Loucy (cell line): Measurements from ENCODE around the gene C4orf36.

Experiments used
- H2AFZ ChIP-seq: fragments of 200-600 bp; sonication (generic); 2 replicates; pipeline ENCODE4 v1.6.0; 2016; ENCODE audit warnings: antibody characterized with exemption, mild to moderate bottlenecking, low read length, moderate library complexity
- H3F3A ChIP-seq: fragments of 200-600 bp; 2 replicates; pipeline ENCODE4 v1.6.0; 2016; ENCODE audit warnings: antibody characterized with exemption, low read depth, mild to moderate bottlenecking
- H3K27me3 ChIP-seq: fragments of 200-600 bp; sonication (generic); 2 replicates; pipeline ENCODE4 v1.6.1; 2014; ENCODE audit warnings: low read length, mild to moderate bottlenecking; ENCODE audit not compliant: insufficient read depth, poor library complexity, severe bottlenecking
- H3K36me3 ChIP-seq: fragments of 200-600 bp; sonication (generic); 2 replicates; pipeline ENCODE4 v1.6.1; 2016; ENCODE audit warnings: low read length; ENCODE audit not compliant: insufficient read depth
- H3K4me1 ChIP-seq: fragments of 200-600 bp; sonication (generic); 2 replicates; pipeline ENCODE4 v1.5.1; 2014; ENCODE audit warnings: low read length, mild to moderate bottlenecking; ENCODE audit not compliant: insufficient read depth, poor library complexity, severe bottlenecking
- H3K4me2 ChIP-seq: fragments of 200-600 bp; sonication (generic); 2 replicates; pipeline ENCODE4 v1.6.0; 2014; ENCODE audit warnings: antibody characterized with exemption, low read length, low read depth, mild to moderate bottlenecking; ENCODE audit not compliant: poor library complexity, severe bottlenecking
- H3K4me3 ChIP-seq: fragments of 200-600 bp; sonication (generic); 2 replicates; pipeline ENCODE4 v1.5.1; 2014; ENCODE audit warnings: low read length, mild to moderate bottlenecking, mixed read lengths; ENCODE audit not compliant: poor library complexity, severe bottlenecking
- H3K79me2 ChIP-seq: fragments of 200-600 bp; sonication (generic); 2 replicates; pipeline ENCODE4 v1.6.1; 2014; ENCODE audit warnings: low read length; ENCODE audit not compliant: insufficient read depth
- H3K9ac ChIP-seq: fragments of 200-600 bp; sonication (generic); 2 replicates; pipeline ENCODE4 v1.6.0; 2014; ENCODE audit warnings: mild to moderate bottlenecking, low read depth, low read length, moderate library complexity; ENCODE audit not compliant: poor library complexity, severe bottlenecking
- H3K9me2 ChIP-seq: fragments of 200-600 bp; sonication (generic); replicated peaks from 2 replicates; pipeline ENCODE4 v1.6.1; 2016; ENCODE audit warnings: low read depth, low read length, mixed read lengths
- H3K9me3 ChIP-seq: fragments of 200-600 bp; sonication (generic); 2 replicates; pipeline ENCODE4 v1.6.1; 2014; ENCODE audit warnings: mild to moderate bottlenecking, antibody characterized with exemption, low read length, low read depth; ENCODE audit not compliant: insufficient read depth
- H4K20me1 ChIP-seq: fragments of 200-600 bp; sonication (generic); 2 replicates; pipeline ENCODE4 v1.6.0; 2014; ENCODE audit warnings: antibody characterized with exemption, low read length, mild to moderate bottlenecking; ENCODE audit not compliant: insufficient read depth, poor library complexity, severe bottlenecking
- EZH2phosphoT487 ChIP-seq: fragments of 200-600 bp; IDR thresholded peaks from 2 replicates; pipeline ENCODE4 v1.6.1; 2018; ENCODE audit warnings: antibody characterized with exemption, mild to moderate bottlenecking, moderate library complexity, borderline replicate concordance
- TF ChIP-seq, protein P1 (sequence below): fragments of 200-600 bp; sonication (generic); conservative IDR thresholded peaks from 2 replicates; pipeline ENCODE4 v1.5.1; 2014; ENCODE audit warnings: mild to moderate bottlenecking, antibody characterized with exemption, low read length

The C4orf36 gene

DNA sequence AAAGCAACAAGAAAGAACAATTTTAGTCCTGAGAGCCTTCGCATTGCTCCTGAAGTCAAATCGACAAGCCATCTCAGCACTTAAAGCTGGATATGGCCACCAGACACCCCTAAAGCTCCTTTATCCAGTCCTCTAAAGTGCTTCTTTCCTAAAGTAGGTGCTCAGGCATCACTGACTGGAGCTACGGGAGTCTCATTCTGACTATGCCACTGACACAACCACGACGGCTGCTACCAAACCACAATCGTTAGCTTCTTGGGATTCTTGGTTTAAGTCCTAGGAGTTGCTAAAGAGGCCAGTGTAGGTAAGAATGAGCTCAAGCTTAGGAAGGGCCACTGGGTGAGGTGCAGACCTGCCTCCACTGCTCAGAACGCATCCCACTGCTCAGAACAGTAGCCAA lies 44.1 kb downstream of the C4orf36 start:
- no peaks in the 10 kb centered on the region for H4K20me1 ChIP-seq
- no peaks in the 10 kb centered on the region for H3F3A ChIP-seq
- no peaks in the 10 kb centered on the region for H3K36me3 ChIP-seq
- H3K27me3 ChIP-seq, result no peaks in the 10 kb centered on the region
- no peak overlapping the region for H3K9ac ChIP-seq
- H3K9me3 ChIP-seq, result no peaks in the 10 kb centered on the region
- no peaks in the 10 kb centered on the region for H3K9me2 ChIP-seq
- H2AFZ ChIP-seq, result no peak overlapping the region
- H3K4me1 ChIP-seq, result no peaks in the 10 kb centered on the region
- no peak overlapping the region for H3K4me2 ChIP-seq
- TF ChIP-seq, protein P1, sequence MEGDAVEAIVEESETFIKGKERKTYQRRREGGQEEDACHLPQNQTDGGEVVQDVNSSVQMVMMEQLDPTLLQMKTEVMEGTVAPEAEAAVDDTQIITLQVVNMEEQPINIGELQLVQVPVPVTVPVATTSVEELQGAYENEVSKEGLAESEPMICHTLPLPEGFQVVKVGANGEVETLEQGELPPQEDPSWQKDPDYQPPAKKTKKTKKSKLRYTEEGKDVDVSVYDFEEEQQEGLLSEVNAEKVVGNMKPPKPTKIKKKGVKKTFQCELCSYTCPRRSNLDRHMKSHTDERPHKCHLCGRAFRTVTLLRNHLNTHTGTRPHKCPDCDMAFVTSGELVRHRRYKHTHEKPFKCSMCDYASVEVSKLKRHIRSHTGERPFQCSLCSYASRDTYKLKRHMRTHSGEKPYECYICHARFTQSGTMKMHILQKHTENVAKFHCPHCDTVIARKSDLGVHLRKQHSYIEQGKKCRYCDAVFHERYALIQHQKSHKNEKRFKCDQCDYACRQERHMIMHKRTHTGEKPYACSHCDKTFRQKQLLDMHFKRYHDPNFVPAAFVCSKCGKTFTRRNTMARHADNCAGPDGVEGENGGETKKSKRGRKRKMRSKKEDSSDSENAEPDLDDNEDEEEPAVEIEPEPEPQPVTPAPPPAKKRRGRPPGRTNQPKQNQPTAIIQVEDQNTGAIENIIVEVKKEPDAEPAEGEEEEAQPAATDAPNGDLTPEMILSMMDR, result no peak
- TF ChIP-seq EZH2phosphoT487, result no peak
- no peaks in the 10 kb centered on the region for H3K79me2 ChIP-seq
- H3K4me3 ChIP-seq, result no peak overlapping the region

DNA sequence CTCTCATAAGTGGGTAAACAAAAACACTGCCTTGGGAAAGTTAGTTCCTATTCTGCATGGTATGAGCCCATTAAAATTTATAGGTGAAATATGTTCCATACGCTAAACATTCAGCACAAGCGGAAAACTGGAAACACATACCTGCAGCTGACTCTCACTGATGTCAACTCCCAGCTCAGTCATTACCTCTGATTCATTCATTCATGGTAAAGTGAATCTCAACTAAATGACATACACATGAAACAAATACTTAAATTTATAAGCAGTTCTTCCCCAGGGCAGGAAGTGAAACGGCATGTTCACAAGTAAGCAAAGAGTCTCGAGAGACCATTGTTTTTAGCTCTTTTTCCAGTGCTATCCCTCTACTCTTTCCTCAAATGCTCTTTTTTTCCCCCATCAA lies 44.7 kb downstream of the C4orf36 start:
- Histone ChIP-seq H3K4me1 (no peaks in the 10 kb centered on the region), H3K27me3 (no peaks in the 10 kb centered on the region), H3K9me2 (no peaks in the 10 kb centered on the region), H3K36me3 (no peaks in the 10 kb centered on the region), H3K9ac (no peak overlapping the region), H3K4me3 (no peak overlapping the region), H3K9me3 (no peaks in the 10 kb centered on the region), H3F3A (no peaks in the 10 kb centered on the region), H2AFZ (no peak overlapping the region), H4K20me1 (no peaks in the 10 kb centered on the region), H3K4me2 (no peak overlapping the region), H3K79me2 (no peaks in the 10 kb centered on the region)
- TF ChIP-seq EZH2phosphoT487, result no peak
- TF ChIP-seq, protein P1, result no peak

- TF ChIP-seq, protein P1, result no peak
- TF ChIP-seq EZH2phosphoT487, result no peak
- Histone ChIP-seq H2AFZ (no peak overlapping the region), H3K9ac (no peak overlapping the region), H3K36me3 (no peaks in the 10 kb centered on the region), H3K4me2 (no peak overlapping the region), H3F3A (no peaks in the 10 kb centered on the region), H3K9me2 (no peaks in the 10 kb centered on the region), H3K27me3 (no peaks in the 10 kb centered on the region), H3K4me3 (no peak overlapping the region), H3K9me3 (no peaks in the 10 kb centered on the region), H4K20me1 (no peaks in the 10 kb centered on the region), H3K79me2 (no peaks in the 10 kb centered on the region), H3K4me1 (no peaks in the 10 kb centered on the region)
Measured at GRCh38 chr4:86846921-86847320, 45.3 kb downstream of the C4orf36 start.
